GM12875 (cell line): ENCODE results near the gene PGAM2.
"Not testable (repeated sequence)": the region's sequence is repeated elsewhere in the genome, so short reads cannot be mapped to it uniquely, and the experiment has no call there.

Source experiments
- H3K4me3 ChIP-seq: one replicate; pipeline ENCODE4 v1.5.1; 2011; ENCODE audit warnings: low read depth, low read length, control low read depth
- CTCF ChIP-seq: IDR thresholded peaks from 2 replicates; pipeline ENCODE4 v1.5.1; 2011; ENCODE audit warnings: low read depth, mild to moderate bottlenecking, control low read depth, inconsistent platforms, low read length, moderate library complexity, borderline replicate concordance; ENCODE audit not compliant: insufficient read depth

PGAM2 gene

DNA sequence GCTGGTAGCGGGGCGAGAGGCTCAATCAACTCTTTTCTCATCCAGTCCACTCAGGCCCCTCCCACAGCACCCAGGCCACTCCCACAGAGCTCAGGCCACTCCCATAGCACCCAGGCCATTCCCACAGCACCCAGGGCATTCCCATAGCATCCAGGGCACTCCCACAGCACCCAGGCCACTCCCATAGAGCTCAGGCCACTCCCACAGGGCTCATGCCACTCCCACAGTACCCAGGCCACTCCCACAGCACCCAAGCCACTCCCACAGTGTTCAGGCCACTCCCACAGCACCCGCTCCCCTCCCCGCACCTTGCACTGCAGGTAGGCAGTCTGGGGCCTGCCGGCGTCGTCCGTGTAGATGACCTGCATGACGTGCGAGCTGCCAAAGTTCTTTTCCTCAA lies 29.0 kb downstream of the PGAM2 start:
- H3K4me3 ChIP-seq: not testable (repeated sequence)

GRCh38 chr7:44033971-44034844 lies 31.2 kb downstream of the PGAM2 start:
- H3K4me3 ChIP-seq: not testable (repeated sequence)

- not testable (repeated sequence) for H3K4me3 ChIP-seq
These were observed 33.3 kb downstream of the PGAM2 start for GRCh38 chr7:44032031-44032430.

DNA sequence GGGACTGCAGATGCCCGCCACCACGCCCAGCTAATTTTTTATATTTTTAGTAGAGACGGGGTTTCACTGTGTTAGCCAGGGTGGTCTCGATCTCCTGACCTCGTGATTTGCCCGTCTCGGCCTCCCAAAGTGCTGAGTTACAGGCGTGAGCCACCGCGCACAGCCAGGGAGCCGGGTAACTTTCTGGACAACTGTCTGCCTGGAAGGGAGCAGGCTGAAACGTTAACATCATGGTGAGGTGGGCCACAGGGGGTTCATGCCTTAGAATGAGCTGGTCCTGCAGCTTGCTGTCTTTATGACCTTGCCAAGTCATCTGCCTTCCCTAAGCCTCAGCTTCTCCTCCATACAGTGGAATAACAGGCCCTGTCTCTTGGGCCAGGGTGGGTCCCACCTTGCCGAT lies 34.0 kb downstream of the PGAM2 start:
- not testable (repeated sequence) for H3K4me3 ChIP-seq

- H3K4me3 ChIP-seq: not testable (repeated sequence)
These were observed 35.3 kb downstream of the PGAM2 start for GRCh38 chr7:44030029-44030428.

DNA sequence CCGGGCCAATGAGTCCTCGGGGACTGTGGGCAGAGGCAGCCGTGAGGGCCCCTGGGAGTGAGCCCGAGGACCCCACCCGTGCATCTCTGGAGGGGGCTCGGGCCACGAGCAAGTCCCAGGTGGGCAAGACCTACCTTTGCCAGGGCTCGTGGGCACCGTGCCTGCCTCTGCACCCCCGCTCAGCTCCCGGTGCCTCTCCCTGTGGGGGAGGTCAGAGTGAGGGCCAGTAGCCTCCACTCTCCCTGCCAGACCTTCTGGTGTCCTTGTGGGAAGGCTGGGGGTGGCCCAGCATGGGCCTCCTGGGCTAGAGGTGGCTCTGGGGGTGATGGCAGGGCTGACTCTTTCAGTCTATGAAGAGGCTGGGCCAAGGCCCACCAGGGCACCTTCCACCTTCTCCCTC lies 35.9 kb downstream of the PGAM2 start:
- not testable (repeated sequence) for H3K4me3 ChIP-seq

DNA sequence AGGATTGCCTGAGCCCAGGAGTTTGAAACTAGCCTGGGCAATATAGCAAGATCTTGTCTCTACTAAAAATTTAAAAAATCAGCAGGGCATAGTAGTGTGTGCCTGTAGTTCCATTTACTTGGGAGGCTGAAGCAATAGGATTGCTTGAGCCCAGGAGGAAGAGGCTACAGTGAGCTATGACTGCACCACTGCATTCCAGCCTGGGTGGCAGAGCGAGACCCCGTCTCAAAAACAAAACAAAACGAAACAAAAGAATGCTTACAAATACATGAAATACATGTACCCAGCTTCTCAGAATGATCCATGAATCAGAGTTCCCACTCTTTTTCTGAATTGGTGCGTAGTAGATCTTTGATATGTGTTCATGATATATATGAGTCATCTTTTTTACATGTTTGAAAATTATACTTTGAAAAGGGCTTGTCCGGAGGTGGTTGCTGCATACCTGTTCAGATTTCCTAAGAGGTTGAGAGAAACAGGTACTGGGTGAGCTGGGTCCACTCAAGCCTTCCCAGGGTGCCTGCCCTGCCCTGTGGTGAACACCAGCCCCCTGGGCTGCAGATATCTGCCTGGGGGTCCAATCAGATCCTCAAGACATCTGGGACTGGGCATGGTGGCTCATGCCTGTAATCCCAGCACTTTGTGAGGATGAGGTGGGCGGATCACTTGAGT lies 42.4 kb downstream of the PGAM2 start:
- H3K4me3 ChIP-seq: not testable (repeated sequence)

DNA sequence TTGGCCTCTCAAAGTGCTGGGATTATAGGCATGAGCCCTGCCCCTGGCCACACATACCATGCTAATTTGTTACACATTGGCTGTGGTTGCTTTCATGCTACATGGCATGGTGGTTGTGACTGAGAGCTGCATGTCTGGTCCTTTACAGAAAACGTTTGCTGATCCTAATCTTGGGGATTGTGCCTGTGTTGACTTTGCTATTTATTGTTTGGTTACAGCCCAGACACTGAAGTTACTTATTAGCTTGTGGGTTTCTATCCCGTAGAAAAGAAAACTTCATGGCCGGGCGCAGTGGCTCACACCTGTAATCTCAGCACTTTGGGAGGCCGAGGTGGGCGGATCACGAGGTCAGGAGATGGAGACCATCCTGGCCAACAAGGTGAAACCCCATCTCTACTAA lies 43.3 kb downstream of the PGAM2 start:
- H3K4me3 ChIP-seq: not testable (repeated sequence)

DNA sequence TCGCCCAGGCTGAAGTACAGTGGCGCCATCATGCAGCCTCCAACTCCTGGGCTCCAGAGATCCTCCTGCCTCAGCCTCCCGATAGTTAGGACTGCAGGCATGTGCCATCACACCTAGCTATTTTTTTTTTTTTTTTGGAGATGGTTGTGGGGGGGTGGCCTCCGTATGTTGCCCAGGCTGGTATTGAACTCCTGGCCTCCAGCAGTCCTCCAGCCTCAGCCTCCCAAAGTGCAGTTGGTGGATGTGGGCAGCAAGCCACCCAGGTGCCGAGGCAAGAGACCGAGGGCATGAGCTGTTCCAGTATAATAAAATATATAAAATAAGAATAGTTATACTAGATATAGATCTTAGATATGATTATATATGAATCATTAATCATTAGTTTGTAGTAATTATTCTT lies 45.5 kb downstream of the PGAM2 start:
- H3K4me3 ChIP-seq: not testable (repeated sequence)

DNA sequence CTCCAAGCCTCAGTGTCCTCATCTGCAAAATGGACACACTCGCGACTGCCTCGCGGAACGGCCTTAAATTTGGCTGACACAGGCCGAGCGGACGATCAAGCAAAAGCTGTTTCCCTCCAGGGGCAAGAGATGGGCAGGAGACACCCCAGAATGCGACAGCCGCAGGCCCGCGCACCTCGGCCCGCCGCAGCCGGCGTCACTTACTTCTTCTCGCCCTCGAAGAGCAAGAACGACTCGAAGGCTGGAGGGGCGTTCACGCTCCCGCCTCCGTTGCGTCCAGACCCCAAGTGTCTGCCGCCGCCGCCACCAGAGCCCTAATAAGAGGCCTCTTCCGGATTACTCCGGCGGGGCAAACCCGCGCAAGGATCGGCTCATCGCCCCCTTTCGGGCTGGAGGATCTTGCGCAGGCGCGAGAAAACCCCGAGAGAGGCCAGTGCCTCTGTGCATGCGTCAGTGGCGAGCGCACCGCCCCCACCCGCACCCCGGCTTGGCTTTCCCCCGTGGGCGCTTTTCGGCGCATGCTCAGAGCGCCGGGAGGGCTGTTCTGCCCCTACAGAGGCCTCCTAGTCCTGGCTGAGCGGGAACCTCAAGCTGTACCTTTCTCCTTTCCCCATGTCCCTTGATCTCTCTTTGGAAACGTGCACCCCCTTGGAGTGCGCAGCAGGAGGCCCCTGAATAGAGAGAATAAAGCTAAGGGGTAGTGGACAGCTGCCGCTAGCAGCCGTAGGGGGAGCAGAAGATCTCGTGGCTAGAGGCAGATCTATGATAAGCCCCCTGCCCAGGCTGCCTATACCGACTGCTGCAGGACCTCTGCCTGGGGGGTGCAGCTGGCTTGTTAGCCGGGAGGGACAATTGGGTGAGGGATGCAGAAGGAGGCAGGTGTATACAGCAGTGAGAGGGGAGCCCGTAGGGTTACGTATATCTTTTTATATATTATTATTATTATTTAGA lies 46.2 kb downstream of the PGAM2 start:
- peak; percentile 69 for TF ChIP-seq CTCF
- peak overlapping the region; percentile 80 for H3K4me3 ChIP-seq

GRCh38 chr7:44015090-44015489 lies 50.3 kb downstream of the PGAM2 start:
- H3K4me3 ChIP-seq: not testable (repeated sequence)
